ENCODE measurements around the gene ADM5.

Gene ADM5

DNA sequence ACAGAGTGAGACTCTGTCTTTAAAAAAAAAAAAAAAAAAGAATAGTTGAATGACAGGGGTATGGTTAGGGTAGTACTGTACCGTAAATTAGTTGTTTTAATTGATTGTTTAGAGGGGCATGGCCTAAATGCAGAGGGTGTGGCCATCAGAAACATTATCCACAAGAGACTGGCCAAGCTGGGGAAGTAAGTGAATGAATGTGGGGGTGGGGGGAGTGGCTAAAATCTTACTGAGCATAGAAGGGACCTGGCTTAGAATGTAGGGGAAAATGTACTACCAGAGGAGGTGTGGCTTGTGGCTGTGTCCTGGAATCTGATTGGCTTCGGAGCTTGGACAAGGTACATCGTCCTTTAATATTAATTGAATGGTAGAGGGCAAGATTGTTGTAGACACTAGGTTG, 19.9 kb upstream of the ADM5 start:
- no peaks in the 10 kb centered on the region for H3K9me3 Mint-ChIP-seq
- H3K27me3 Mint-ChIP-seq = no peaks in the 10 kb centered on the region
- no peak overlapping the region for H3K27ac Mint-ChIP-seq
- peaks cover 34% of the 10 kb centered on the region for H3K4me1 Mint-ChIP-seq
- H3K36me3 Mint-ChIP-seq = peaks cover 1% of the 10 kb centered on the region
- no peak overlapping the region for H3K4me3 Mint-ChIP-seq

GRCh38 chr19:49672131-49672919, 17.1 kb upstream of the ADM5 start:
- H3K4me1 Mint-ChIP-seq = peaks cover 25% of the 10 kb centered on the region
- H3K4me3 Mint-ChIP-seq = no peak overlapping the region
- no peak overlapping the region for H3K27ac Mint-ChIP-seq
- H3K9me3 Mint-ChIP-seq = no peaks in the 10 kb centered on the region
- H3K27me3 Mint-ChIP-seq = no peaks in the 10 kb centered on the region
- peaks cover 1% of the 10 kb centered on the region for H3K36me3 Mint-ChIP-seq

- Mint-ChIP-seq H3K27me3 (no peaks in the 10 kb centered on the region), H3K9me3 (no peaks in the 10 kb centered on the region), H3K4me3 (peak overlapping the region; percentile 93), H3K36me3 (no peaks in the 10 kb centered on the region), H3K27ac (peak overlapping the region; percentile 99), H3K4me1 (peaks cover 37% of the 10 kb centered on the region)
Observed at GRCh38 chr19:49676136-49676783, 13.1 kb upstream of the ADM5 start.

GRCh38 chr19:49676784-49677230, 12.6 kb upstream of the ADM5 start:
- peak overlapping the region; percentile 93 for H3K4me3 Mint-ChIP-seq
- H3K4me1 Mint-ChIP-seq = peaks cover 36% of the 10 kb centered on the region
- no peaks in the 10 kb centered on the region for H3K36me3 Mint-ChIP-seq
- no peaks in the 10 kb centered on the region for H3K9me3 Mint-ChIP-seq
- H3K27me3 Mint-ChIP-seq = no peaks in the 10 kb centered on the region
- H3K27ac Mint-ChIP-seq = peak overlapping the region; percentile 99

DNA sequence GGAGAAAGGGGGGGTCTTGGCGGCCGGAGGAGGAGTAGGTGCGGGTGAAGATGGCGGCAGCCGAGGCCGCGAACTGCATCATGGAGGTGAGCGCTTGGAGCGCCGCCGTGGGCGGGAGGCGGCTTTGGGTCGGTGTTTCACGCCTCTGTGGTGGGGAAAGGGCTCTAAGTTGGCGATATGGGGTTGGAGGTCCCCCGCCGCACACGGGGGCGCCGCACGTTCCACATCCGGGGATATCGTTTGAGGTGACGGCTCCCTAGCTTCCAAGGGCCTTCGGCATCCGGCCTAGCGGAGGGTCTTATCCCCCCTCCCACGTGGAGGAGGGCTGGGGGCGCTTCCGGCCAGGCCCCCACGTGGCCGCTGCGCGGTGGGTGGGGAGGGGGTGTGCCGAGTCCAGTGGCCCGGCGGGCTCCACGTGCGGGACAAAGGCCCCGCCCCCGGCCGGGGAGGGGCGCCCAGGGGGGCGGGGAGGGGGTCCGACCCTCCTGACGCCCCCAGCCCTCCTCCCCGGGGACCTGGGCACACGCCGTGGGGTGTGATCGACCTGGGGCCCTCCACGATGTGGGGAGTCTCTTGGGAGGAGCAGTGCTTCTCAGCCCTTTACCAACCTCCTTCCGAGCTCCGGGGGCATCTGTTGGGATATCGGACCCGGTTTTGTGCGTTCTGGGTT, 12.0 kb upstream of the ADM5 start, which contains the start of gene PRMT1:
Gene PRMT1 (plus strand): TSS at position 41 of the 670 bp plus-strand sequence. CDS start 10 bp downstream, at position 51.
- Mint-ChIP-seq H3K27me3 (no peaks in the 10 kb centered on the region), H3K4me3 (peak within 1 kb of the TSS; percentile 93), H3K9me3 (no peaks in the 10 kb centered on the region), H3K4me1 (peaks cover 30% of the 10 kb centered on the region), H3K36me3 (no peaks in the 10 kb centered on the region), H3K27ac (peak within 1 kb of the TSS; percentile 99)

GRCh38 chr19:49677901-49678674, 11.3 kb upstream of the ADM5 start:
- peak overlapping the region; percentile 93 for H3K4me3 Mint-ChIP-seq
- peak overlapping the region; percentile 96 for H3K27ac Mint-ChIP-seq
- no peaks in the 10 kb centered on the region for H3K36me3 Mint-ChIP-seq
- H3K27me3 Mint-ChIP-seq = no peaks in the 10 kb centered on the region
- no peaks in the 10 kb centered on the region for H3K9me3 Mint-ChIP-seq
- H3K4me1 Mint-ChIP-seq = peaks cover 28% of the 10 kb centered on the region

- no peaks in the 10 kb centered on the region for H3K27me3 Mint-ChIP-seq
- H3K27ac Mint-ChIP-seq = no peak overlapping the region
- peaks cover 3% of the 10 kb centered on the region for H3K36me3 Mint-ChIP-seq
- H3K4me1 Mint-ChIP-seq = peaks cover 27% of the 10 kb centered on the region
- H3K9me3 Mint-ChIP-seq = no peaks in the 10 kb centered on the region
- peak overlapping the region; percentile 93 for H3K4me3 Mint-ChIP-seq
Observed at GRCh38 chr19:49678985-49679770, 10.2 kb upstream of the ADM5 start.

GRCh38 chr19:49679771-49680413, 9.5 kb upstream of the ADM5 start:
- no peak overlapping the region for H3K27ac Mint-ChIP-seq
- peaks cover 3% of the 10 kb centered on the region for H3K36me3 Mint-ChIP-seq
- H3K4me1 Mint-ChIP-seq = peaks cover 27% of the 10 kb centered on the region
- no peaks in the 10 kb centered on the region for H3K27me3 Mint-ChIP-seq
- peak overlapping the region; percentile 70 for H3K4me3 Mint-ChIP-seq
- H3K9me3 Mint-ChIP-seq = no peaks in the 10 kb centered on the region

GRCh38 chr19:49680421-49681351, 8.7 kb upstream of the ADM5 start:
- Mint-ChIP-seq H3K4me1 (peaks cover 27% of the 10 kb centered on the region), H3K9me3 (no peaks in the 10 kb centered on the region), H3K27me3 (no peaks in the 10 kb centered on the region), H3K27ac (peak overlapping the region; percentile 76), H3K36me3 (peaks cover 7% of the 10 kb centered on the region), H3K4me3 (peak overlapping the region; percentile 70)

DNA sequence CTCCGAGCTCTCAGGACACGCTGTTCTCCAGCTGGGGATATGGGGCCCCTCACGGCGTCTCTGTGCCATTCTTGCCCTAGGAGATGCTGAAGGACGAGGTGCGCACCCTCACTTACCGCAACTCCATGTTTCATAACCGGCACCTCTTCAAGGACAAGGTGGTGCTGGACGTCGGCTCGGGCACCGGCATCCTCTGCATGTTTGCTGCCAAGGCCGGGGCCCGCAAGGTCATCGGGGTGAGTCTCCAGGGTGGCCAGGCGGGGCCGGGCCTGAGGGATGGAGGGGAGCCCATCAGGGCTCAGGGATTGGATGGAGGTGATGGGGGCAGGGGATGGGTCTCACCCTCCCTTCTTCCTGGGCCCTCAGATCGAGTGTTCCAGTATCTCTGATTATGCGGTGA, 7.6 kb upstream of the ADM5 start:
- Mint-ChIP-seq H3K27me3 (no peaks in the 10 kb centered on the region), H3K4me1 (peaks cover 17% of the 10 kb centered on the region), H3K4me3 (no peak overlapping the region), H3K36me3 (peaks cover 9% of the 10 kb centered on the region), H3K9me3 (no peaks in the 10 kb centered on the region), H3K27ac (no peak overlapping the region)

DNA sequence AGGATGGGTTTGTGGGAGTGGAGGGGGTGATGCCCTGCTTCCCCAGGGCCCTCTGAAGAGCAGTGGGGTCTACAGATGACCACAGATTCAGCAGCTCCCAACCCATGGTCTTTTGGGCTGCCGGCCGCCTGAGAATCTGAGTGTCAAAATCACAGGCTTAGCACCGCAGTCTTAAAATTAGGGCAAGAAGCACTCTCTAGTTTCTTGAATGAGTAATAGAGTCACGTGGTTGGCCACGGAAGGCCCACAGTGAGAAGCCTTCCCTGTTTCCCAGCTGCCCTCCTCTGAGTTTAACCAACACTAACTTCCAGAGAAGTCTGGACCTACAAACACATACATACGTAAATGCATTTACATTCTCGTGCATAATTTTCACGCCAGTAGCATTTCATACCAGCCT, 7.1 kb upstream of the ADM5 start:
- Mint-ChIP-seq H3K9me3 (no peaks in the 10 kb centered on the region), H3K4me3 (no peak overlapping the region), H3K36me3 (peaks cover 9% of the 10 kb centered on the region), H3K4me1 (peaks cover 17% of the 10 kb centered on the region), H3K27ac (no peak overlapping the region), H3K27me3 (no peaks in the 10 kb centered on the region)

GRCh38 chr19:49683814-49684250, 5.6 kb upstream of the ADM5 start:
- H3K27ac Mint-ChIP-seq = peak overlapping the region; percentile 77

DNA sequence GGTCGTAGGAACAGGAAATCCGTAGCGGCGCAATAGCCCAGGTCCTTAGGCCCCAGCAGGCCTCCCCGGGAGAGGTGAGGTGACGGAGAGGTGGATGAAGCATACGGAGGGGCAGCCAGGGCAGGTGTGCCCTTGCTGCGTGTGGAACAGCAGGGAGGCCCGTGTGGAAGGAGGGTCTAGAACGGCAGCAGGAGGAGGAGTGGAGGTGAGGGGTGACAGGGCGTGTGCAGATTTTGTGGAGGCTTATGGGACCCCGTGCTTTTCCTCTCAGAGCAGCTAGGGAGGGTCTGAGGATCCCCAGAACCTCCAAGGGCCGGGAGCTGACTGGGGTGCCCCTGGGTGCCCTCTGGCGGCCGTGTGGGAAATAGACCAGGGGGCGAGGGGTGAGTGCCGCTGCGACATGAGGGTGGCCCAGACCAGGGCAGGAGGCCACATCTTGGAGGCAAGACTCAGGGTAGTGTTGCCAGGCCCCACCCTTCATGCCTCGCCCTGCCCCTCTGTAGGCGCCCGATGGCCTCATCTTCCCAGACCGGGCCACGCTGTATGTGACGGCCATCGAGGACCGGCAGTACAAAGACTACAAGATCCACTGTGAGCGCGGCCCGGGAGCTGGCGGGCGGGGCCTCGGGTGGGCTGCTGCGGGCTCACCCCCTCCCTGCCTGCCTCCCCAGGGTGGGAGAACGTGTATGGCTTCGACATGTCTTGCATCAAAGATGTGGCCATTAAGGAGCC, 5.0 kb upstream of the ADM5 start:
- H3K9me3 Mint-ChIP-seq = no peaks in the 10 kb centered on the region
- peak overlapping the region; percentile 77 for H3K27ac Mint-ChIP-seq
- H3K27me3 Mint-ChIP-seq = no peaks in the 10 kb centered on the region
- peaks cover 11% of the 10 kb centered on the region for H3K36me3 Mint-ChIP-seq
- no peak overlapping the region for H3K4me3 Mint-ChIP-seq
- H3K4me1 Mint-ChIP-seq = peaks cover 26% of the 10 kb centered on the region

More at GRCh38 chr19:49683814-49684250, 5.6 kb upstream of the ADM5 start:
- no peaks in the 10 kb centered on the region for H3K9me3 Mint-ChIP-seq
- H3K4me1 Mint-ChIP-seq = peaks cover 21% of the 10 kb centered on the region
- peaks cover 11% of the 10 kb centered on the region for H3K36me3 Mint-ChIP-seq
- no peaks in the 10 kb centered on the region for H3K27me3 Mint-ChIP-seq
- no peak overlapping the region for H3K4me3 Mint-ChIP-seq
